HG02852 (cell line): ENCODE results near the gene CELA1.

Experiments
- ATAC-seq: cut with Tn5 transposase; IDR thresholded peaks from one replicate; pipeline ENCODE4 v1.9.1; 2021; ENCODE audit warnings: mild to moderate bottlenecking, moderate library complexity; ENCODE audit not compliant: unreplicated experiment

Gene CELA1

DNA sequence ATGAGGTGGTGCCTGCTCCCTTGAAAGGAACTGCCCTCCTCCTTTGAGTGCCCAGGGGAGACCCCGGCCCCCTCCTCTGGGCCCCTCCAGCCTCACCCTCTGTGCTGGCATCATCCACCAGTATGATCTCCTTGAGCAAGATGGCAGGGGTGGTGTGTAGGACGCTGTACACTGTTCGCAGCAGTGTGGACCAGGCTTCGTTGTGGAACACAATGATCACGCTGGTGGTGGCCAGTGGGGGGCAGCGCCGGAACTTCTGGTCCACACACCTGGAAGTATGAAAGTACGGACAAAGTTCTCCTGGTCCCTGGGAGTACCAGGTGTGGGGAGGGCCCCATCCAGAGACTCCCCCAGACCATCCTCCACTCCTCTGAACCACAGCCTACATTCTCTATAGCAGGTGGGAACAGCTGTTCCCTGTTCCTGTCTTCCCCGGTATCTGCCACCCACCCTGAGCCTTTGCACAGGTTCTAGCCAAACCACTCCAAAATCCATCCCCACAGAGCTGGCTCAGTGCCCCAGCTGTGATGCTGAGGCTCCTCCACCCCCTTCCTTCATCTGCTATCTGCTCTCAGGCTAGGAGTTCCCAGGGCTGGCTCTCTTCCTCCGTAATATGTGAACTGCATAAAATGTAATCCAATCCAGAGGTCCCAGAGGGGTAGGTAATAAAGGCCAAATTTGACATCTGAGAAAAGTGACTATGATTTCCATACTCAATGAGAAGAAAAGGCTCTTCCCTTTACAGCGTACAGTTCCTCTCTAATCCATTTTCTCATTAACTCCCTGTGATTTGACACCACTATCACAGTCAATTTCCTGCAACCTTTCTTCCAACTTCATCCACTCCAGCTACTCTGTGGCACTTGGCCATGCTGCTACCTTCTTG, 30.9 kb upstream of the CELA1 start:
- ATAC-seq = no peak

DNA sequence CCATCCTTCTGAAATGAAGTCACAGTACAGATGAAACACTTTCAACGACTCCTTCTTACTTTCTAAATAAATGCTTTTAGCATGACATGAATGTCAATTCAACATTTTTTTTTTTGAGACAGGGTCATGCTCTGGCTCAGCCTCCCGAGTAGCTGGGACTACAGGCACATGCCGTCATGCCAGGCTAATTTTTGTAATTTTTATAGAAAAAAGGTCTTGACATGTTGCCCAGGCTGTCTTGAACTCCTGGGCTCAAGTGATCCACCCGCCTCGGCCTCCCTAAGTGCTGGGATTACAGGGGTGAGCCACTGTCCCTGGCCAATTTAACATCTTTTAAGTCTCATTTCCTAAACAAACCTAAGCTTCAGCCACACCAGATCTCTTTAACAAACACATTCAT, 28.4 kb upstream of the CELA1 start:
- ATAC-seq = no peak

DNA sequence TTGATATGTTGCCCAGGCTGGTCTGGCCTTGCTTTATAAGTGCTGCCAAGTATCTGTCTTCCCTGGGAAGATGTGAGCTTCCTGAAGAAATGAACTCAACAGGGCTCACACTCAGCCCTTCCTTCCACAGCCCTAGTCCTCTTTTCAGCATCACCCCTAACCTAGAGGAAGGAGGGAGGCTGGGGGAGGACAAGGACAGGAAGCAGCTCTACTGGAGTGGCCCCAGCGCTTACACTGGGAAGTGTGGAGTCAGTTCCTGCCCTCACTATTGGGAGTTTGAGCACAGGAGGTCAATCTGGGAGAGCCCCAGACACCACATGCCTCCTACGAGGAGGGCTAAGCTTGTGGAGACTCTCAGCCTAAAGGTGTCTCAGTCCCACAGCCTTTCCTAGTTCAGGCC, 27.9 kb upstream of the CELA1 start:
- no peak for ATAC-seq

DNA sequence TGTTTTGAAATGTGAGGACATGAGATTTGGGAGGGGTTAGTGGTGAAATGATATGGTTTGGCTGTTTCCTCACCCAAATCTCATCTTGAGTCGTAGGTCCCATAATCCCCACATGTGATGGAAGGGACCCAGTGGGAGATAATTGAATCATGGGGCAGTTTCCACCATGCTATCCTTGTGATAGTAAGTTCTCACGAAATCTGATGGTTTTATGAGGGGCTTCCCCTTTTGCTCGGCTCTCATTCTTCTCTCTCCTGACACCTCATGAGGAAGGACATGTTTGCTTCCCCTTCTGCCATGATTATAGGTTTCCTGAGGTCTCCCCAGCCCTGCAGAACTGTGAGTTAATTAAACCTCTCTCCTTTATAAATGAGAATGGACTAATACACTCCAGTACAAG, 26.7 kb upstream of the CELA1 start:
- ATAC-seq = no peak

DNA sequence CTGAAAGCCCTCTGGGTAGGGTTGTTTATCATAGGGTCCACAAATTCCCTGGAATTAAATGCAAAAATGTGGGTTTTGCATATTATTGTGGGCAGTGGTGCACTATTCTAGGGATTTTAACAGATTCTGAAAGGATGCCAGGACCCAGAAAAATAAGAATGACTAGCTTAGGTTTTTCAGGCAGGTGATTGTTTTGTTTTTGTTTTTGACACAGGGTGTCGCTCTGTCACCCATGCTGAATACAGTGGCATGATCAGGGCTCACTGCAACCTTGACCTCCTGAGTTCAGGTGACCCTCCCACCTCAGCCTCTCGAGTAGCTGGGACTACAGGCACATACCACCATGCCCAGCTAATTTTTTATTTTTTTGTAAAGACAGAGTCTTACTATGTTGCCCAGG, 25.5 kb upstream of the CELA1 start:
- ATAC-seq = no peak

DNA sequence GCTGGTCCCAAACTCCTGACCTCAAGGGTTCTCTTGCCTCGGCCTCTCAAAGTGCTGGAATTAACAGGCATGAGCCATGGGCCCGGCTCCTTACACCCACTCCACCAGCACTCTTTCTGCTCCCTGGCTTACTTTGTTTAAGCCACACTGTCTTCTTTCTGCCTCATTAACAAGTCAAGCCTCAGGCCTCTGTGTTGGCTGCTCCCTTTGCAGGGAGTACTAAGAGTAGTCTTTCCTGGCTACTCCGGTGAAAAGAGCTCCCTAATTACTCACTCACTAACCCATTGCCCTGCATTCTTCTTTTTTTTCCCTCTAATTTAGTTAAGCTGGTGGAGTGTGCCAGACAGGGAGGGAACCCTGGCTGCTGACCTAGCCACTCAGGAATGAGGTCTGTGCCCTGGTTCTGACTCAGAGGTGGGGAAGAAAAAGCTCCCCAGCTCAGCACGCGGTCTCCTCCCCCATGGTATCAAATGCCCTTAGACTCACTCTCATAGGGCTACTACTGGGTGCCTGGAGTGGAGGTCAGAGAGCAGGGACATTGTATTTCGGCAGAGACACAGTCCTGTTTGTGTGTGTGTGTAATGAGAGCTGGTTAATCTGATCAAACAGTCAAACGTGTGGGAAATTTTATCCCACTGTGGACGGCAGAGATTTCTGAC, 24.9 kb upstream of the CELA1 start:
- ATAC-seq = no peak

DNA sequence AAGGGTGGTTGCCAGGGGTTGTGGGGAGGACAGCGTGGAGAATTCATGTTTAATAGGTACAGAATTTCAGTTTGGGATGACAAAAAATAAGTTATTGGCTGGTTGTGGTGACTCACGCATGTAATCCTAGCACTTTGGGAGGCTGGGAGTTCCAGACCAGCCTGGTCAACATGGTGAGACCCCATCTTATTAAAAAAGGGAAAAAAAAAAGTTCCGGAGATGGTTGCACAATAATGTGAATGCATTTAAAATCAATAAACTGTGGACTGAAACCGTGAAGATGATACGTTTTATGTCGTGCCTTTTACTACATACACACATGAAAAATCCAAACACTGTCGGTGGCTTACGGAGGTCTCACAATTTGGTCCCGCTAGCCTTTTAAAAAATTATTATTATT, 24.2 kb upstream of the CELA1 start:
- ATAC-seq = no peak

DNA sequence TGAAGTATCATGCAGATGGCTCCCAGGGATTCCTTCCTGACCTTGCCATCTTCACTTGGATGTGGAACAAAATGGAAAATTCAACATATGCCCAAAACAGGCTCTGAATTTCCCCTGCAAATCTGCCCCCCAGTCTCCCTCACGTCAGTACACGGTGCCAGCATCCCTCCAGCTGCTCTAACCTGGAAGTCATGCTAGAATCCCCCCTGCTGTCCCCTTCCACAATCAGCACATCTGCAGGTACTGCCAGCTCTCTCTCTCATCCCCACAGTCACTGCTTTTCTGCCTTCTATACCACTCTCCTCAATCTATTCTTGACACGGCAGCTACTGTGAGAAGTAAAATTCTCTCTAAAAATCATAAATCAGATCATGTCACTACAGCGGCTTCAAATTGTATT, 23.1 kb upstream of the CELA1 start:
- ATAC-seq = no peak

DNA sequence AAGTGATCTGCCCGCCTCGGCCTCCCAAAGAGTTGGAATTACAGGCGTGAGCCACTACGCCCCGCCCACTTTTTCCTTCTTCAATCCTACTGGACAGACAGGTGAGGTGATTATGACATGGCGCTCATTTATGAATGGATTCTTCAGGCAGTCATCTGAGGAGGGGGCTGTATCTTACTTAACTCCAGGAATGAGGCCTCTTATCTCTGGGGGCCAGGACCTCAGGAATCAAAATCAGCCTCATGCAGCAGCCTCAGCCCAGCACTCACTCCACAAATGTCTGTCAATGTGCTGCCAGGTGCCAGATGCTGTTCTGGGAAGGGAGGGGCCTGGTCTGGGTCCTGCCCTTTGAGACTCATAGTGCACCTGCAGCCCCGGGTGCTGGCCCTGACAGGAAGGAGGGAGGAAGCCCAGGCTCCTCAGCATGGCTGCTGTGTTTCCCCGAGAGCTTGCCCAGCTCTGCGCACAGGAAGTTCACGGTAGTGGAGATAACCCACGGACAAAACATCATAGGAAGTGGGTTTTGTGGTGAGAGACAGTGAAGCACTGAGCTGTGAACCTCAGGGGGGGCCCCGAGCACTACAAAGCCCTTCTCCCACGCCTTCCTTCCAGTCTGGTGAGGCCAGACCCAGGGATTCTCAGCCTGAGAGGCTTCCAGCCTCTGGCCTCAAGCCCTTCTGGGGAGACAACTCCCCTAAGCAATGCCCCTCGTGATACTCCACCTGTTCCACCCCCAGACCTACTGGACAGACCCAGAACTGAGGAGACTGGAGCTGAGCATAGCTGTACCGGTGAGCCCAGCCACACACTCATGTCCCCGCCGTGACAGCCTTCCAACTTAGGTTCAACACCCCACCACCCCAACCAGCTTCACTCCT, 22.4 kb upstream of the CELA1 start:
- peak; percentile 96 for ATAC-seq

DNA sequence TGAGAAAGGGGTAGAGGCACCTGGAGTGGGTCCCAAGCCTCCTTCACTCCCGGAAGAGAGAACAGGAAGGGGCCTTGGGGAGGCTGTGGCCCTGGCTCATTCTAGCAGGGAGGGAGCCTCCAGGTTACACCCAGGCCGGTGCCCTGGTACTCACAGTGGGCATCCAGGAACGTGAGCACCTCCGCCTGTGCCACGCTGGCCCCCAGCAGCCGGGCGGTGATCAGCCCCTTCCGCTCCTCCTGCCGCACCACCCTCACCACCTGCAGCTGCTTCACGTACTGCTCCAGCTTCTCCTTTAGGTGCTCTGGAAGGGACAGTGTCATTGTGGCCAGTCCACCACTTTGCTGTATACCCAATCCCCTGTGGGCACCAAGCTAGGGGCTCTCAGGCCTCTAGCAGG, 18.8 kb upstream of the CELA1 start:
- ATAC-seq = no peak

DNA sequence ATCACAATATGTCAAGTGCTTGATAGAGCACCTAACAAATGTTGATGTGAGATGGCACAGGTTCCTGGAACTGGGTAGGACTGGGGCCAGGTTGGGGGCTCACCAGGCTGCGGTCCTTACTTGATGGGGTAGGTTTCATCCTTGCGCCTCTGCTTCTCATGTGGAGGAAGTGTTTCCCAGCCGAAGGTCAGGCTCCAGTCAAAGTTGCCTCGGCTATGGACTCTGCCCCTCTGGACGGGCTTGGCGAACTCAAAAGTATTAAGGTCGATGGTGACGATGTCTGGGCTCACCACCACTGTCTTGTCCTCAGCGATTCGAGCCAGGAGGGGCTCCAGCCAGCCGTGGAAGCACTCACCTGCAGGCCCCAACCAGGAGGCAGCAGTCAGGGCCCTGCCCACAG, 17.5 kb upstream of the CELA1 start:
- no peak for ATAC-seq

DNA sequence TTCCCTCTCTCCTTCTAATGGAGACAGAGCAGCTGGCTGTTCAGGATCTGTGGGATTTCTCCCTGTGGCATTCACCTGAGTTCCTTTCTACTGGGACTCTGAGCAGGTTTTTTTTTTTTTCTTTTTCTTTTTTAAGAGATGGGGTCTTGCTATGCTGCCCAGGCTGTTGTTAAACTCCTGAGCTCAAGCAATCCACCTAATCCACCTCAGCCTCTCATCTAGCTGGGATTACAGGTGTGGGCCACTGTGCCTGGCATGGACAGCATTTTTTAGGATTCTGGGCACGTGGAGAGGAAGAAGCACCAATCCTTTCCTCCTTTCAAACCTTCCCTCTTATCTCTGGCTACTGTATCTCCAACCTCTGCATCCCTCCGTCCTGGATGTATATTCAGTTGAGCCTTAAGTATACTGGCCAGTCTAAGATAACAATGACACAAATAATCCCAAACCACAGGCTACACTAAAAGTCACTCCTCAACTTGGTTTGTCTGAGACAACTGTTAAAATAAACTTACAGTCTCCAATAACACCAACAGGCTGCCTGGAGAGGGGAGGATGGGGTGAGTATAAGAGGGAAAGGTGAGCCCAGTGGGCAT, 16.4 kb upstream of the CELA1 start:
- ATAC-seq = no peak

DNA sequence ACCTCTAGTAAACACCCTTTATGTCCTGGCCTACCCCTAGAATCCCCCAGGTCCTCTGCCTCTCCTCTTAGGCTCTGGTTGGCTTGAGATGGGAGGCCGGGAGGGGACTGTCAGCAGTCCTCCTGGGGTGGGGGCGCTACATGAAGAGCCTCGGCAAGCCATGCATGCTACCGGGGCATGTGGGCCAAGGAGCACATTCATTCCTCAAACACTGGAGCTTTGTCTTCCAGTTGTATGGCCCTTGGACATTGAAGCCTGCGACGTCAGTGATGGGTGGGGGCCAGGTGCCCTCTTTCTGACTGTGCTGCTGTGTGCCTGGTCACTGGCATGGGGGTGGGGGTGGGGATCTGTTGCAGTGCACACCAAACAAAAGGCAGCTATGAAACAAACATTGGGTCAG, 15.8 kb upstream of the CELA1 start:
- ATAC-seq = no peak

DNA sequence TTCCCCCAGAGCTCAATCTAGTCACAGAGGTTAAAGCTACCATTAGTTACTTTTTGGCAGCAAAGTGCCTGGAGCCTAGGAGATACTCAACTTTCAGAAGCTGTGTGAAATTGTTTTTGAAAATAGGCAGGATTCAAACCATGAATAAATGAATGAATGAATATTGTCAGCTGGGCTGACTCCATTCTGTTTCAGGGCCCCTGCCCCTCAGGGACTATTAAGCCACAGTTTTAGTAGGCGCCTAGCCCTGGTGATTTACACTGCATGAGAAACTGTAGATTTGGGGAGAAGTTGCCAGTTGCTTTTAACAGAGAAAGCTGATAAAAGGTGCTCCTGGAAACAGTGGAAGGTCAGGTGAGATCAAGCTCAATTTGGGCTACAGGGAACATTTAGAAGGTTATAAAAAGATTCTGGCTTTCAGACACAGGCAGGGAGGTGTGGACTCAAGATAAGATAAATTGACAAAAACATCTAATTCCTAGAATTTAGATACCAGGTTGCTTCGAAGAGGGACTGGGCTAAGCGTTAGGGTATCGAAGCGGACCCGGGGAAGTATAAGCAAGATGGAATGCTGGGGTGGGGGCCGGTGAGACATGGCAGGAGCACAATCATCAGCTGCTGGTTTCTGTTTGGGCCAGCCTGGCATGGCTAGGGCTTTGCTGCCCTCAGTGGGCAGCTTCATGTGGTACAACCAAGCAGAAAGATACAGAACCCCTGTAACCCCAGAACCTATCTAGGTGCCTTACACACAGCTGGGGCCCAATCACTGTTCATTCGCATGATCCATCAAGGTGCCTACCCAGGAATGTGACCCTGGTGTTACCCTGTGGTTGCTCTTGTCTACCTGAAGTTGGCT, 14.9 kb upstream of the CELA1 start:
- ATAC-seq = no peak

DNA sequence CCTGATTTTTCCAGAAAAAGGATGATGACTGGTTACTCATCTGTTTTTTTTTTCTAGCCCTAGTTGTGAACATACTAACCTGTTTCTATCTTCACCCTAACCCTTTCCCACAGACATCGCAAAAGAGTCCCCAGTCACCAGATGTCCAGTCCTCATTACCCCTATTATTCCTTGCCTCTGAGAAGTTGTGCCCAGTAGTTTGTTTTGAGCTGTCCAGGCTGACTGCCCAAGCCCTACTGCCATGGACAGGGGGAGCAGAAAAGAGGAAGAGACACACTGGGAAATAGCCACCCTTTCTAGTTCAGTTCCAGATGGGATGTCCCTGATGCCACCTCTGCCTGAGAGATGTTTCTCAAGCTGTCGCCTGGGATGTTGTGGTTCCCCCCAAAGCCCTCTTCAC, 13.8 kb upstream of the CELA1 start:
- no peak for ATAC-seq

DNA sequence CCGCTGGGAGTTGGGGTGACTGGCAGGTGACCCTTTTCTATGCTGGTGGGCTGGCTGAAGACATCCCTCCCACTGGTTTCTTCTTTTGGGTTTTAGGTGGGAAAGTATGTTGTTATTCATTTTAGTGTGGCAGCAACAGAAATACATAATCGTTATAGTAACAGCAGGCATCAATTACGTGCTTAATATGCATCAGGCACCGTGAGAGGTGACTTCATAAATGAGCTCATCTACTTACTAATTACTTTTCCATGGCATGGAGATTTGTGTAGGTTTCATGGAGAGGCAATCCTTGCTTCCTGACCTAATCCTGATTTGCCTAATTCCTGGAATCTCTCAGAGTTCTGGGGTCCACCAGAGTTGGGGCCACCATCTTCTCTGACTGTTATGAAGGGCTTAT, 13.4 kb upstream of the CELA1 start:
- no peak for ATAC-seq

DNA sequence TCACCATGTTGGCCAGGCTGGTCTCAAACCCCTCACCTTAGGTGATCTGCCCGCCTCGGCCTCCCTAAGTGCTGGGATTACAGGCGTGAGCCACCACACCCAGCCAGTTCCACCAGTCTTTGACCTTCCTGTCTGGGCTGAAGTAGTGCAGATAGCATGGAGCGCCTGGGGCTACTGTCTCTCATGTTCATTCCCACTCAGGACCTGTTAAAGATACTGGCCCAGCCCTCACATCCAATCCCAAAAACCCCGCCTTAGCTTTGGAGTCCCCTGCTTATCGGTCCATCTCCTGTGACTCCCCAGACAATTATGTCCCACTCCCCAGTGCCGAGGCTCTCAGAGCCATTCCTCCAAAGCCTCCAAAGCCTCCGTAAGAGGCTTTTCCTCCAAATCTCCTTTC, 12.0 kb upstream of the CELA1 start:
- ATAC-seq = no peak

DNA sequence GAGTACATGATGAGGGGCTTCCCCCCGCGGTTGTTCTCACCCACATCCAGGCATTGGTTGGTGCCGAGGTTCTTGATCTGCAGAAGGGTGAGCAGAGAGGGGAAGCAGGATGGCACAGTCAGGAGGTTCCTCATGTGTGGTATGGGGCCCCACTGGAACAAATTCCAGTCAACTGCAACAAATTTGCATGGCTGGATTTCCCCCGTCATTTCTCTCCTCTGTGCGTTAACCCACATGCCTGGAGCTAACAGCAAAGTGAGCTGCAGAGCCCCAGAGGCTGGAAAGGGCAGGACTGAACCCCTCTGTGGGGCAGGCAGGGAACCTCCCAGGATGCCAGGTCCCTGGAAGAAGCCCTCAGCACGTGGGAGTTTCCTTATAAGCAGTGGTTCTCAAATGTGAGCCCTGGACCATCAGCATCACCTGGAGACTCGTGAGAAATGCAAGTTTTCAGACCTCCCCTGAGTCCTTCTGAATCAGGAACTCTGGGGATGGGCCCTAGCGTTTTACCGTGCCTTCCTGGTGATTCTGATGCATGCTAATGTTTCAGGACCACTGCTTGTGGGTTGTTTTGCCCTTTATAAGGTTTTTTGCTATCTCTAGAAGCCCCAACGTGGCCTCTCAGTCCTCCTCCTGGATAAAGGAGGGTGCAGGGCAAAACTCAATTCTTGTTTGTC, 11.0 kb upstream of the CELA1 start:
- ATAC-seq = no peak

DNA sequence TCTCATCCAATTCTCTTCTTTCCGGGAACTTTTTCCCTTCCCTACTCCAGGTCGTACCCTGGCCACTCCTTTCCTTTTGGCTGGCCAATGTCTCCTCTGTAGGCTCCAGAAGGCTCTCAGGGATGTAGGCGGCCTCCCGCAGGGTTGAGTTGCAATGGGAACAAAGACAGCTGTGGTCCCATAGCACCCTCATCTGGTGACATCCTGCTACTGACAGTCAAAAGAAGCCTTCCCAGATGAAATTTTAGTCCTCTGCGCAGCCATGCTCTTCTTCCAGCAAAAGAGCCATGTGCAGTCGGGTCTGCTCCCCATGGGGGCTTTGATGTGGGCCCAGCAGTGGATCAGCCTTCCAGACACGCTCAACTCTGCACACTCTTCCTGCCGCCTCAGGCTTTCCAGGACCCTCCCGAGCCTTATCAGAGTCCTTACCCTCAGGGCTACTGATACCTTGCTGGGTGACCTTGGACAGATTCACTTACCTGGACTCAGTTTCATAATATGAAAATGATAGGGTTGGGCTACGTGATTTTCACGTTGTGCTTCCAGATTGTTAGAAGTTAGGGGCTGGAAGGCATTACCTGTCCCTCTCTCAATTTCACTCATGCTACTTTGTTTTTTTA, 5.5 kb upstream of the CELA1 start:
- ATAC-seq = no peak
